ENCODE measurements around the gene IL1RAPL2. TPM values are rescaled to one million over a fixed set of nuclear protein-coding genes. Genes with fewer than 3 reads are reported as not detected.

The IL1RAPL2 gene
- total RNA-seq, 1 donor, result not detected

DNA sequence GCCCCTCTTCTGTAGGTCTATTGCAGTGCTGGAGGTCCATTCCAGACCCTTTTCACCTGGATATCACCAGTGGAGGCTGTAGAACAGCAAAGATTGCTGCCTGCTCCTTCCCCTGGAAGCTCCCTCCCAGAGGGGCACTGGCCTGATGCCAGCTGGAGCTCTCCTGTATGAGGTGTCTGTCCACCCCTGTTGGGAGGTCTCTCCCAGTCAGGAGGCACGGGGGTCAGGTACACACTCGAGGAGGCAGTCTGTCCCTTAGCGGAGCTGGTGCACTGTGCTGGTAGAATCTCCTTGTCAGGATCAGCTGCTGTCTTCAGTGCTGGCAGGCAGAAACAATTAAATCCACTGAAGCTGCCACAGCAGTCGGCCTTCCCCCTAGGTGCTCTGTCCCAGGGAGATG is 276.6 kb downstream of the IL1RAPL2 start:
- no peaks in the 10 kb centered on the region for H3K9me3 ChIP-seq (ENCODE audit: low read depth, low read length)
- no peak for DNase-seq (ENCODE audit: insufficient read length, low spot score, missing footprints)
- H4K20me1 ChIP-seq (ENCODE audit: insufficient read depth, low read length), result no peaks in the 10 kb centered on the region
- no peak overlapping the region for H2AFZ ChIP-seq (ENCODE audit: low read length)
- no peaks in the 10 kb centered on the region for H3K36me3 ChIP-seq (ENCODE audit: insufficient read depth, low read length)
- H3K4me3 ChIP-seq (ENCODE audit: insufficient read depth, low read length), result no peak overlapping the region
- no peaks in the 10 kb centered on the region for H3K4me1 ChIP-seq (ENCODE audit: insufficient read depth, low read length)
- no peaks in the 10 kb centered on the region for H3K27me3 ChIP-seq (ENCODE audit: insufficient read depth, low read length)
- H3K4me2 ChIP-seq (ENCODE audit: insufficient read depth, low read length), result no peak overlapping the region
- no peak overlapping the region for H3K27ac ChIP-seq (ENCODE audit: low read depth, low read length)
- TF ChIP-seq, protein P1, sequence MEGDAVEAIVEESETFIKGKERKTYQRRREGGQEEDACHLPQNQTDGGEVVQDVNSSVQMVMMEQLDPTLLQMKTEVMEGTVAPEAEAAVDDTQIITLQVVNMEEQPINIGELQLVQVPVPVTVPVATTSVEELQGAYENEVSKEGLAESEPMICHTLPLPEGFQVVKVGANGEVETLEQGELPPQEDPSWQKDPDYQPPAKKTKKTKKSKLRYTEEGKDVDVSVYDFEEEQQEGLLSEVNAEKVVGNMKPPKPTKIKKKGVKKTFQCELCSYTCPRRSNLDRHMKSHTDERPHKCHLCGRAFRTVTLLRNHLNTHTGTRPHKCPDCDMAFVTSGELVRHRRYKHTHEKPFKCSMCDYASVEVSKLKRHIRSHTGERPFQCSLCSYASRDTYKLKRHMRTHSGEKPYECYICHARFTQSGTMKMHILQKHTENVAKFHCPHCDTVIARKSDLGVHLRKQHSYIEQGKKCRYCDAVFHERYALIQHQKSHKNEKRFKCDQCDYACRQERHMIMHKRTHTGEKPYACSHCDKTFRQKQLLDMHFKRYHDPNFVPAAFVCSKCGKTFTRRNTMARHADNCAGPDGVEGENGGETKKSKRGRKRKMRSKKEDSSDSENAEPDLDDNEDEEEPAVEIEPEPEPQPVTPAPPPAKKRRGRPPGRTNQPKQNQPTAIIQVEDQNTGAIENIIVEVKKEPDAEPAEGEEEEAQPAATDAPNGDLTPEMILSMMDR (IDR thresholded peaks at IDR 0.05; ENCODE audit: extremely low read depth, low read depth, low read length), result no peak
- H3K79me2 ChIP-seq (ENCODE audit: insufficient read depth, low read length), result no peaks in the 10 kb centered on the region

DNA sequence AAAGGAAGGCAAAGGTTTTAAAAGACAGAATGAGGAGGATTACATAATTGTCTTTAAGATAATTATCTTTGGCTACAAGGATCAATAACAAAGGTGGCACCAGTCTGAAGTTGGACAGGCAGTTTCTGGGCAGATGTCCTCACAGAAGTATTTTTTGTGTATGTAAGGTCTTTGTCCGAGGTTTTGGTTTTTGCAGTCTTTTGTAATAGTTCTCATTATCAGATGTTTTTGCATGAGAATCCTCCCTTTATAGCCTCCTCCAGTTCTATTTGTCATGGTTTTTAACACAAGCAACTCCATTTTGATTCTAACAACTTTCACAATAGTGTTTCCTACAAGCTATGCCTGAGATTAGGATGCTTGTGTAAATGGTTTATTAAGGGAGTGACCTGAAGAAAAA is 286.2 kb downstream of the IL1RAPL2 start:
- DNase-seq (ENCODE audit: insufficient read length, low spot score, missing footprints), result no peak
- no peaks in the 10 kb centered on the region for H4K20me1 ChIP-seq (ENCODE audit: insufficient read depth, low read length)
- no peak overlapping the region for H3K4me3 ChIP-seq (ENCODE audit: insufficient read depth, low read length)
- no peaks in the 10 kb centered on the region for H3K9me3 ChIP-seq (ENCODE audit: low read depth, low read length)
- peaks cover 5% of the 10 kb centered on the region for H3K27me3 ChIP-seq (ENCODE audit: insufficient read depth, low read length)
- H3K4me1 ChIP-seq (ENCODE audit: insufficient read depth, low read length), result no peaks in the 10 kb centered on the region
- TF ChIP-seq, protein P1 (IDR thresholded peaks at IDR 0.05; ENCODE audit: extremely low read depth, low read depth, low read length), result no peak
- H3K36me3 ChIP-seq (ENCODE audit: insufficient read depth, low read length), result no peaks in the 10 kb centered on the region
- H3K79me2 ChIP-seq (ENCODE audit: insufficient read depth, low read length), result no peaks in the 10 kb centered on the region
- H2AFZ ChIP-seq (ENCODE audit: low read length), result no peak overlapping the region
- H3K27ac ChIP-seq (ENCODE audit: low read depth, low read length), result no peak overlapping the region
- H3K4me2 ChIP-seq (ENCODE audit: insufficient read depth, low read length), result no peak overlapping the region

GRCh38 chrX:104854188-104854587 is 288.2 kb downstream of the IL1RAPL2 start:
- H3K4me3 ChIP-seq (ENCODE audit: insufficient read depth, low read length), result no peak overlapping the region
- DNase-seq (ENCODE audit: insufficient read length, low spot score, missing footprints), result no peak
- no peak overlapping the region for H3K27ac ChIP-seq (ENCODE audit: low read depth, low read length)
- TF ChIP-seq, protein P1 (IDR thresholded peaks at IDR 0.05; ENCODE audit: extremely low read depth, low read depth, low read length), result no peak
- no peaks in the 10 kb centered on the region for H3K9me3 ChIP-seq (ENCODE audit: low read depth, low read length)
- no peaks in the 10 kb centered on the region for H3K4me1 ChIP-seq (ENCODE audit: insufficient read depth, low read length)
- no peaks in the 10 kb centered on the region for H3K36me3 ChIP-seq (ENCODE audit: insufficient read depth, low read length)
- no peaks in the 10 kb centered on the region for H3K79me2 ChIP-seq (ENCODE audit: insufficient read depth, low read length)
- H2AFZ ChIP-seq (ENCODE audit: low read length), result no peak overlapping the region
- no peak overlapping the region for H3K4me2 ChIP-seq (ENCODE audit: insufficient read depth, low read length)
- H3K27me3 ChIP-seq (ENCODE audit: insufficient read depth, low read length), result peaks cover 5% of the 10 kb centered on the region
- no peaks in the 10 kb centered on the region for H4K20me1 ChIP-seq (ENCODE audit: insufficient read depth, low read length)

- TF ChIP-seq, protein P1 (IDR thresholded peaks at IDR 0.05; ENCODE audit: extremely low read depth, low read depth, low read length), result no peak
- no peaks in the 10 kb centered on the region for H3K9me3 ChIP-seq (ENCODE audit: low read depth, low read length)
Observed at GRCh38 chrX:104854790-104855340, 288.9 kb downstream of the IL1RAPL2 start.

More at GRCh38 chrX:104854790-104855340, 288.9 kb downstream of the IL1RAPL2 start:
- H2AFZ ChIP-seq (ENCODE audit: low read length), result no peak overlapping the region
- H3K4me1 ChIP-seq (ENCODE audit: insufficient read depth, low read length), result no peaks in the 10 kb centered on the region
- peaks cover 5% of the 10 kb centered on the region for H3K27me3 ChIP-seq (ENCODE audit: insufficient read depth, low read length)
- H3K36me3 ChIP-seq (ENCODE audit: insufficient read depth, low read length), result no peaks in the 10 kb centered on the region
- DNase-seq (ENCODE audit: insufficient read length, low spot score, missing footprints), result no peak
- no peaks in the 10 kb centered on the region for H3K79me2 ChIP-seq (ENCODE audit: insufficient read depth, low read length)
- H3K27ac ChIP-seq (ENCODE audit: low read depth, low read length), result no peak overlapping the region
- no peak overlapping the region for H3K4me2 ChIP-seq (ENCODE audit: insufficient read depth, low read length)
- H4K20me1 ChIP-seq (ENCODE audit: insufficient read depth, low read length), result no peaks in the 10 kb centered on the region
- no peak overlapping the region for H3K4me3 ChIP-seq (ENCODE audit: insufficient read depth, low read length)
